Keratinocyte (primary cell): ENCODE results near the gene HS3ST3A1.

Experiments used
- CTCF ChIP-seq, 3 experiments: IDR thresholded peaks in 1 of 3; conservative IDR thresholded peaks in 1 of 3; optimal IDR thresholded peaks in 1 of 3; 2 replicates in 2 of 3; 3 replicates in 1 of 3; pipeline versions ENCODE3 to v1.5.1; 2011; ENCODE audit warnings: low read length in 3 of 3, mild to moderate bottlenecking in 3 of 3, moderate library complexity in 2 of 3, control low read depth in 1 of 3, inconsistent platforms in 1 of 3; ENCODE audit not compliant: insufficient read depth in 2 of 3; ENCODE audit errors: extremely low read depth in 1 of 3
- EZH2 ChIP-seq: IDR thresholded peaks from one replicate; pipeline ENCODE4 v1.6.1; 2012; ENCODE audit warnings: inconsistent platforms, mild to moderate bottlenecking, low read length, moderate library complexity

- TF ChIP-seq CTCF (optimal IDR thresholded peaks at IDR 0.05 in 1 of 3, IDR thresholded peaks at IDR 0.05 in 1 of 3, conservative IDR thresholded peaks at IDR 0.05 in 1 of 3; ENCODE audit: extremely low read depth in 1 of 3, insufficient read depth in 2 of 3, low read length in 3 of 3): no peak
- no peak for TF ChIP-seq EZH2
These were observed 24.8 kb downstream of the HS3ST3A1 start for GRCh38 chr17:13576661-13577526.
